Ascending aorta (tissue), 2 donors: ENCODE data around the gene ENPP3. TPM values are rescaled to one million over a fixed set of nuclear protein-coding genes. Genes with fewer than 3 reads are reported as not detected.
"Not testable (repeated sequence)": the region's sequence is repeated elsewhere in the genome, so short reads cannot be mapped to it uniquely, and the experiment has no call there.

Experiments used
- DNase-seq, 2 donors: peaks; one replicate each; pipeline ENCODE4 v3.0.0-alpha.2; 2019; ENCODE audit warnings: low spot score in 2 of 2
- H3K27ac ChIP-seq, 2 donors: fragments of 200-600 bp; sonication (generic); one replicate each; pipeline ENCODE4 v1.5.1; 2016 to 2017; ENCODE audit warnings: mild to moderate bottlenecking in 1 of 2
- H3K27me3 ChIP-seq: fragments of 200-600 bp; sonication (generic); one replicate; pipeline ENCODE4 v1.5.1; 2017
- H3K36me3 ChIP-seq, 2 donors: fragments of 200-600 bp; sonication (generic); one replicate each; pipeline ENCODE4 v1.5.1; 2016
- H3K4me1 ChIP-seq, 2 donors: fragments of 200-600 bp; sonication (generic); one replicate each; pipeline ENCODE4 v1.5.1; 2016 to 2017; ENCODE audit warnings: mild to moderate bottlenecking in 1 of 2
- H3K4me3 ChIP-seq, 2 donors: fragments of 200-600 bp; sonication (generic); one replicate each; pipeline ENCODE4 v1.5.1; 2016 to 2017; ENCODE audit warnings: mild to moderate bottlenecking in 1 of 2
- H3K9me3 ChIP-seq, 2 donors: fragments of 200-600 bp; sonication (generic); one replicate each; pipeline ENCODE4 v1.5.1; 2016
- intact Hi-C: fragments of 100-400 bp; cut with DNase I; formaldehyde crosslinking; loops from one replicate; pipeline ENCODE4 v1.15.1; 2023
- total RNA-seq: library from RNA; depleted of rRNA; stranded (reverse); fragments of >200 nt; gene quantifications from one replicate; pipeline ENCODE4 v1.1.0, GENCODE V29; 2016
- TF ChIP-seq, protein P1 (sequence below), 3 experiments: fragments of 200-600 bp in 2 of 3; fragments of 450-650 bp in 1 of 3; sonication (generic) in 2 of 3; IDR thresholded peaks; one replicate each; pipeline ENCODE4 v1.5.1; 2016 to 2019; ENCODE audit warnings: antibody characterized with exemption in 3 of 3, mild to moderate bottlenecking in 1 of 3, moderate library complexity in 1 of 3

The ENPP3 gene
- total RNA-seq, 1 donor from 2014 or later = not detected

DNA sequence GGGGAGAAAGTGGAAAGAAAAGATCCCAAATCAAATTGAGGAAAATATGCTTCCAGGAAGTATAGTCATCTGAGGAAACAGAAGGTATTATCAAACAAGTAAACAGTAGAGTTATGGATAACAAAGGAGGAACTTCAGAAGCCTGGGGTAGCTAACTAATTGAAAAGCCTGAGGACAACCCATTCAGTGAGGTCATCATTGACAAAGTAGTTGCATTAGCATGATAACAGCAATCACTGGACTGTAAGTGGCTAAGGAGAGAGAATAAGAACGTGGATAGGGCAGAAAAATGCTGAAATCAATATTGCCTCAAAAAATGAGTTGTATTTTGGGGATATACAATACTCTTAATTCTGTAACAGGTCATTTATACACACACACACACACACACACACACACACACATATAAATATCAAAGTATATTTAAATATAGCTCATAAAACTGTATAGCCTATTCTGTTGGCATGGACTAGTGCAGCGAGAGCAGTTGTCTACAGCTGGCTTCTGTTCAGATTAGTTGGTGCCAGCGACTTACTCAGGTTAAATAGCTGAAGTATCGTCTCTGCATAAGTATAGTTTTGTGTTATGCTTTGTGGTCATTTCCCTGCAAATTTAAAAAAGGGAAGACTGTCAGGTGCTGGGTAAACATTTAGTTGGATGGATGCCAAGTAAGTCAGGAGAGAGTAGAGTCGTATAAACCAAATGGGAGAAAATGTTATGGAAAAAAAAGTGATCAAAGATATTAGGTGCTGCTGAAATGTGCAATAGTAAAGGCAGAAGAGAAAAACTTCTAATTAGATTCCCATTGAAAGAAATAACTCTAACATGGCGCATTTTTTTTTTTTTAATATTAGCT is 107.6 kb downstream of the ENPP3 start:
- H3K4me1 ChIP-seq = no peaks in the 10 kb centered on the region
- no peak overlapping the region for H3K4me3 ChIP-seq
- no peak for DNase-seq
- TF ChIP-seq, protein P1, sequence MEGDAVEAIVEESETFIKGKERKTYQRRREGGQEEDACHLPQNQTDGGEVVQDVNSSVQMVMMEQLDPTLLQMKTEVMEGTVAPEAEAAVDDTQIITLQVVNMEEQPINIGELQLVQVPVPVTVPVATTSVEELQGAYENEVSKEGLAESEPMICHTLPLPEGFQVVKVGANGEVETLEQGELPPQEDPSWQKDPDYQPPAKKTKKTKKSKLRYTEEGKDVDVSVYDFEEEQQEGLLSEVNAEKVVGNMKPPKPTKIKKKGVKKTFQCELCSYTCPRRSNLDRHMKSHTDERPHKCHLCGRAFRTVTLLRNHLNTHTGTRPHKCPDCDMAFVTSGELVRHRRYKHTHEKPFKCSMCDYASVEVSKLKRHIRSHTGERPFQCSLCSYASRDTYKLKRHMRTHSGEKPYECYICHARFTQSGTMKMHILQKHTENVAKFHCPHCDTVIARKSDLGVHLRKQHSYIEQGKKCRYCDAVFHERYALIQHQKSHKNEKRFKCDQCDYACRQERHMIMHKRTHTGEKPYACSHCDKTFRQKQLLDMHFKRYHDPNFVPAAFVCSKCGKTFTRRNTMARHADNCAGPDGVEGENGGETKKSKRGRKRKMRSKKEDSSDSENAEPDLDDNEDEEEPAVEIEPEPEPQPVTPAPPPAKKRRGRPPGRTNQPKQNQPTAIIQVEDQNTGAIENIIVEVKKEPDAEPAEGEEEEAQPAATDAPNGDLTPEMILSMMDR (IDR thresholded peaks at IDR 0.05) = no peak
- no peaks in the 10 kb centered on the region for H3K9me3 ChIP-seq
- H3K27ac ChIP-seq = no peak overlapping the region
- no peaks in the 10 kb centered on the region for H3K36me3 ChIP-seq
- intact Hi-C loops = no loop called here
- H3K27me3 ChIP-seq = no peaks in the 10 kb centered on the region

DNA sequence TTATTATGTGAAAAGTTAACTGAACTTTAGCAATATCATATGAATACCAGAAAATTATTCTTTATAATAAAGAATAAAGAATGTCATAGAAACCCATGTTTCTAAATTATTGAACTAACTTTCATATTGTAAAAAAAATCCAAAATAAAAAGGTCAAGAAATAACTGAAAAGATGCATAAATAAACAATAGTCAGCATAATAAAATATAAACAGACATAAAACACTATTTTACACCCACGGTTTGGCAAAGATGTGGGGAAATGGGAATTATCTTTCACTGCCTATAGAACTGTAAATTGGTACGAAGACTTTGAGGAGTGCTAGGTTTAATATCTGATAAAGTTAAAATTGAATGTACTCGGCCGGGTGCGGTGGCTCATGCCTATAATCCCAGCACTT is 108.4 kb downstream of the ENPP3 start:
- Histone ChIP-seq H3K27ac (no peak overlapping the region), H3K36me3 (no peaks in the 10 kb centered on the region), H3K4me1 (no peaks in the 10 kb centered on the region), H3K4me3 (no peak overlapping the region), H3K9me3 (no peaks in the 10 kb centered on the region), H3K27me3 (no peaks in the 10 kb centered on the region)
- no peak for DNase-seq
- intact Hi-C loops = no loop called here
- TF ChIP-seq, protein P1 (IDR thresholded peaks at IDR 0.05) = no peak

DNA sequence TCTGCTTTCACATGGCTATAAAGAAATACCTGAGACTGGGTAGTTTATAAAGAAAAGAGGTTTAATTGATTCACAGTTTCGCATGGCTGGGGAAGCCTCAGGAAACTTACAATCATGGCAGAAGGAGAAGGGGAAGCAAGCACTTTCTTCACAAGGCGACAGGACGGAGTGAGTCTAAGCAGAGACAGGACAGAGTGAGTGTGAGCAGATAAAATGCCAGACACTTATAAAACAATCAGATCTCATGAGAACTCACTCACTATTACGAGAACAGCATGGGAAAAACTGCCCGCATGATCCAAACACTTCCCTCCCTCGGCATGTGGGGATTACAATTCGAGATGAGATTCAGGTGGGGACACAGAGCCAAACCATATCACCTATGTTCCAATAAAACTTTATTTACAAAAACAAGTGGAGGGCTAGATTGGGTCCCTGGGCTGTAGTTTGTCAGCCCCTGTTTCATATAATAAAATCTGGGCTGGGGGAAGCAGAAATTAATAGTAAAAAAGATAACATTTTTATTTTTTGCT is 110.8 kb downstream of the ENPP3 start:
- Histone ChIP-seq H3K4me1 (no peaks in the 10 kb centered on the region), H3K27me3 (no peaks in the 10 kb centered on the region), H3K27ac (no peak overlapping the region), H3K4me3 (no peak overlapping the region), H3K9me3 (no peaks in the 10 kb centered on the region), H3K36me3 (no peaks in the 10 kb centered on the region)
- TF ChIP-seq, protein P1 (IDR thresholded peaks at IDR 0.05) = no peak
- intact Hi-C loops = no loop called here
- DNase-seq = no peak

DNA sequence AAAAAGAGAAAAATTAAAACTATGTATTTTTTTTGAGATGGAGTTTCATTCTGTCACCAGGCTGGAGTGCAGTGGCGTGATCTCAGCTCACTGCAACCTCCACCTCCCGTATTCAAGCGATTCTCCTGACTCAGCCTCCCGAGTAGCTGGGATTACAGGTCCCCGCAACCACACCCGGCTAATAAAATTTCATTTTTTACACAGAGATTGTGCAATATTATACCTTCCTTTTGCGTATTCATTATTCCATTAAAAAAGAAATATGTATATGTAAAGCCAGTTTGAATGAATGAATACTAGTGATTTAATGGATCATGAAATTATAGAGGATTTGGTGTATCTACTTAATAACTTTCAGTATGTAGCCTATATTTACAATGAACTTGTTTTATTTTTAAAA is 111.9 kb downstream of the ENPP3 start:
- no peak for DNase-seq
- TF ChIP-seq, protein P1 (IDR thresholded peaks at IDR 0.05) = no peak
- Histone ChIP-seq H3K27ac (no peak overlapping the region), H3K4me3 (no peak overlapping the region), H3K36me3 (no peaks in the 10 kb centered on the region), H3K9me3 (no peaks in the 10 kb centered on the region), H3K27me3 (no peaks in the 10 kb centered on the region), H3K4me1 (no peaks in the 10 kb centered on the region)
- intact Hi-C loops = no loop called here

DNA sequence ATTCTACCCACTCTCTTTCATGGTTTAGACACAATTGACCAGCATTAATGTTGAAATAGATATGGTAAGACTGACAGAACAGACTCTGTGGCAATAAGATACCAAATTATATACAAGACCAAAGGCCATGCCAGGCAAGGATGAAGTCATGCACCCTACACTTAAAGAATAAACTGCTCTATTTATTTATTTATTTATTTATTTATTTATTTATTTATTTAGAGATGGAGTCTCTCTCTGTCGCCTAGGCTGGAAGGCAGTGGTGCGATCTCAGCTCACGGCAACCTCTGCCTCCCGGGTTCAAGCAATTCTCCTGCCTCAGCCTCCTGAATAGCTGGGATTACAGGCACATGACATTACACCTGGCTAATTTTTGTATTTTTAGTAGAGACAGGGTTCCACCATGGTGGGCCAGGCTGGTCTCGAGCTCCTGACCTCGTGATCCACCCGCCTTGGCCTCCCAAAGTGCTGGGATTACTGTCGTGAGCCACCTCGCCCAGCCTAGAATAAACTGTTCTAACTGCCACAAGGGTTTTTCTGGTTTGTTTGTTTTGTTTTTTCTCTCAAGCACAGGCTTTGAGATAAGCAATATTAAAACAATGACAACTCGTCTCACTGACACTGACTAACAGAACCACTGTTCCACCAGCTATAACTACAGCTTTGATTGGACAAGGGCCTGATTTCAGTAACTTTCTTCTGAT is 114.1 kb downstream of the ENPP3 start:
- H3K27me3 ChIP-seq, H3K9me3 ChIP-seq, H3K27ac ChIP-seq, H3K36me3 ChIP-seq, H3K4me1 ChIP-seq, H3K4me3 ChIP-seq, DNase-seq: not testable (repeated sequence)
- intact Hi-C loops = loop anchor here (5.0 kb wide), 1 partner anchor 36 kb away; no protein-coding TSS in a partner anchor

GRCh38 chr6:131754088-131754487 is 117.0 kb downstream of the ENPP3 start:
- Histone ChIP-seq H3K27me3 (no peaks in the 10 kb centered on the region), H3K4me1 (peaks cover 0 to 7% of the 10 kb centered on the region in 2 donors), H3K4me3 (no peak overlapping the region), H3K27ac (no peak overlapping the region), H3K9me3 (no peaks in the 10 kb centered on the region), H3K36me3 (no peaks in the 10 kb centered on the region)
- intact Hi-C loops = loop anchor here (5.0 kb wide), 1 partner anchor 33 kb away; no protein-coding TSS in a partner anchor
- DNase-seq = no peak
- TF ChIP-seq, protein P1 (IDR thresholded peaks at IDR 0.05) = no peak
